Mononuclear cell (primary cell): Measurements from ENCODE around the gene NBL1. TPM values are rescaled to one million over a fixed set of nuclear protein-coding genes. Genes with fewer than 3 reads are reported as not detected.

Experiments used
- H3K27me3 ChIP-seq: 2 replicates; pipeline ENCODE4 v1.6.0; 2011; ENCODE audit warnings: low read length, control low read depth; ENCODE audit not compliant: insufficient read depth
- H3K4me1 ChIP-seq: 2 replicates; pipeline ENCODE4 v1.5.1; 2011; ENCODE audit warnings: mild to moderate bottlenecking, low read length, control low read depth; ENCODE audit not compliant: insufficient read depth
- H3K4me3 ChIP-seq: 2 replicates; pipeline ENCODE4 v1.5.1; 2011; ENCODE audit warnings: mild to moderate bottlenecking, low read length, moderate library complexity
- H3K9me3 ChIP-seq: 2 replicates; pipeline ENCODE4 v1.5.1; 2011; ENCODE audit warnings: low read depth, mild to moderate bottlenecking, control low read depth, low read length
- total RNA-seq: library from RNA; depleted of rRNA; stranded (reverse); fragments of >200 nt; gene quantifications from one replicate; pipeline ENCODE4 v1.2.3, GENCODE V29; 2012

NBL1 gene
- total RNA-seq, 1 donor: 5.7 TPM

- peaks cover 12% of the 10 kb centered on the region for H3K4me1 ChIP-seq
- H3K9me3 ChIP-seq: no peaks in the 10 kb centered on the region
Observed at GRCh38 chr1:19648239-19648638, 4.1 kb downstream of the NBL1 start.

GRCh38 chr1:19648689-19649088 is 4.6 kb downstream of the NBL1 start:
- Histone ChIP-seq H3K4me1 (peaks cover 9% of the 10 kb centered on the region), H3K27me3 (peaks cover 25% of the 10 kb centered on the region), H3K9me3 (no peaks in the 10 kb centered on the region), H3K4me3 (no peak overlapping the region)

More at GRCh38 chr1:19648239-19648638, 4.1 kb downstream of the NBL1 start:
- Histone ChIP-seq H3K27me3 (peaks cover 30% of the 10 kb centered on the region), H3K4me3 (no peak overlapping the region)

DNA sequence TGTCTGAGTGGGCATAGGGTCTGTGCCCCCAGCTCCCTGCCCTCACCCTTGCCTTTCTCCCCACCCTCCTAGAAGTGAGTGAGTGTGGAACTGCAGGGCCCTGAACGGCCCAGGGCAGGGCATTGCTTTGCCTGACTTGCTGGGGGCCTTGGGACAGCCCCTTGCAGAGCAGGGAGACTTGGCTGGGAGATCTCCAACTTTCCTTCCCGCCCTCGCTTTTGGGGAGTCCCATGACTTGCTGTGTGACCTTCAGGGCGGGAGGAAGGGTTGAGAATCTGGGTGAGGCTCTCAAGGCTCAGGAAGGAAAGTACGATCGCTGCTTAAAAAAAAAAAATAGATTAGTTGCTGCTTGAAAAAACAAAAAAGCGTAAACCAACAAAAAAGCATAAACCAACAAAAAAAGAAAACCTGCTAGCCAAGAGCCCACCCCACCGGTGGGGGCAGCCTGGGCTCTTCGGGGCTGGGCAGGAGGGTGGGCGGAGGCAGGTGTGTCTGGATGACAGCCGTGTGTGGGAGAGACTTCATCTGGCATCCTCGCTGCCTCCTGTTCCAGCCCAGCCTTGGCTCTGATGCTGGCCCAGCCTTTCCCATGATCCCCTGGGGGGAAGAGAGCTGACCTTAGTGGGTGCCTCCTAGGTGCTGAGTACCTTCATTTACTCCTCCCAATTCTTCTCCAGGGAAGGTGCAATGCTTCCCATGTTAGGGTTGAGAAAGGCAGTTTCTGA is 6.5 kb downstream of the NBL1 start:
- Histone ChIP-seq H3K27me3 (peaks cover 16% of the 10 kb centered on the region), H3K4me1 (no peaks in the 10 kb centered on the region), H3K9me3 (no peaks in the 10 kb centered on the region), H3K4me3 (no peak overlapping the region)

GRCh38 chr1:19651141-19651737 is 7.1 kb downstream of the NBL1 start:
- Histone ChIP-seq H3K4me1 (no peaks in the 10 kb centered on the region), H3K27me3 (peaks cover 10% of the 10 kb centered on the region), H3K9me3 (no peaks in the 10 kb centered on the region), H3K4me3 (no peak overlapping the region)

DNA sequence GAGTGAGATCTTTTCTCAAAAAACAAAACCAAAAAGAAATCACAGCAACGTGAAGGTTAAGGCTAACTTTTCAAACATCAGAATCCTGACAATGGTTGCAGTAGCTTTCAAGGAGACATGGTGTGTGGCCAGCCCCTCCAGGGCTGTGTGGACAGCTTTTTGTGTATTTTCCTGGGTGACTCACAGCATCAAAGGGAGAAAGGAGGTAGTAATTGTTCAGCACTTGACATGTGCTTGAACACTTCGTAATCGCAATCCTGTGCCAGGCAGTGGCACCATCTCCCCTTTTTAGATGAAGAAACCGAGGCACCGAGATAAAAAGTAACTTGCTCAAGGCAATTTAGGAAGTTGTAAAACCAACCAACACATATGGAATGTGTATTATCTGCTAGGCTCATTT is 10.3 kb downstream of the NBL1 start:
- Histone ChIP-seq H3K27me3 (no peaks in the 10 kb centered on the region), H3K4me3 (no peak overlapping the region), H3K4me1 (no peaks in the 10 kb centered on the region), H3K9me3 (no peaks in the 10 kb centered on the region)

DNA sequence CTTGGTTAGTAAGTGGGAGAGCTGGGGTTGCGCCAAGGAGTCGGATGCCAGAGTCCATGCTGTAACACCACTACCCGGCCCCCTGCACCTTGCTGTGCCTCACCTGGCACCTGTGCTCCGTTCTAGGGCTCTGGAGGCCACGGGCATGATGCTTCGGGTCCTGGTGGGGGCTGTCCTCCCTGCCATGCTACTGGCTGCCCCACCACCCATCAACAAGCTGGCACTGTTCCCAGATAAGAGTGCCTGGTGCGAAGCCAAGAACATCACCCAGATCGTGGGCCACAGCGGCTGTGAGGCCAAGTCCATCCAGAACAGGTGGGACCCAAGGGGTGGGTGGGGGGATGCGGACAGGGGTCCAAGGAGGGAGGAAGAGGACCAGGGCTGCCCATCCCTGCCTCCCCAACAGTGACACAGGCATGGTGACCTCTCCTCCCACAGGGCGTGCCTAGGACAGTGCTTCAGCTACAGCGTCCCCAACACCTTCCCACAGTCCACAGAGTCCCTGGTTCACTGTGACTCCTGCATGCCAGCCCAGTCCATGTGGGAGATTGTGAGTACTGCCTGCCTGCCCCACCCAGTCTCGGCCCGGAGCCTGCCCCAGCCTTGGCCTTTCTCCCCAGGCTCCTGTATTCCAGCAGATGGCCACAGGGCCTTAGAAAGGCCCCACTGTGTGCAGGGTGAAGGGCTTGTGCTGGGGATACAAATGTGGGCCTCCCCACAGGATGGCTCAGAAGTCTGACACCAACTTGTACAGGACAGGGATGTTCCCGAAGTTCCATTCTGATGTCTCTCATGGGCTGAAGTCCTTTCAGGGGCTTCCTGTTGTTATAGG is 11.0 kb downstream of the NBL1 start:
- no peaks in the 10 kb centered on the region for H3K9me3 ChIP-seq
- H3K27me3 ChIP-seq: no peaks in the 10 kb centered on the region
- peaks cover 4% of the 10 kb centered on the region for H3K4me1 ChIP-seq
- no peak overlapping the region for H3K4me3 ChIP-seq

DNA sequence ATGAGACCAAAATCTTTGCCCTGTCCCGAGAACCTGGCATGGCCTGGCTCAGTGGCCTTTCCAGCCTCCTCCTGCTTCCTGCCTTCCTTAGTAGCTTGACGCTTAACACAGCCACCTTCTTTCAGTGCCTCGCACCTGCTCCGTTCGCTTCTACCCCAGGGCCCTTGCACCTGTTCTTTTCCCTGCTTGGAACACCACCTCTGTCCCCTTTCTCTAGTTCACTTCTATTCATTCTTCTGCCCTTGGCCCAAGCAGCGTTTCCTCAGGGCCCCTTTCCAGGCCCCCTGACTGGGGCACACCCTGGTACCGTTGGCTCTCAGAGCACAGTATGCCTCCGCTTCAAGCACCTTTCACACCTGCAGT is 11.6 kb downstream of the NBL1 start:
- Histone ChIP-seq H3K27me3 (no peaks in the 10 kb centered on the region), H3K4me1 (peaks cover 4% of the 10 kb centered on the region), H3K4me3 (no peak overlapping the region), H3K9me3 (no peaks in the 10 kb centered on the region)

- no peak overlapping the region for H3K4me3 ChIP-seq
- peaks cover 4% of the 10 kb centered on the region for H3K4me1 ChIP-seq
- H3K27me3 ChIP-seq: no peaks in the 10 kb centered on the region
- no peaks in the 10 kb centered on the region for H3K9me3 ChIP-seq
Observed at GRCh38 chr1:19656134-19656779, 12.1 kb downstream of the NBL1 start.

GRCh38 chr1:19656780-19657466 is 12.8 kb downstream of the NBL1 start:
- peaks cover under 1% of the 10 kb centered on the region for H3K27me3 ChIP-seq

DNA sequence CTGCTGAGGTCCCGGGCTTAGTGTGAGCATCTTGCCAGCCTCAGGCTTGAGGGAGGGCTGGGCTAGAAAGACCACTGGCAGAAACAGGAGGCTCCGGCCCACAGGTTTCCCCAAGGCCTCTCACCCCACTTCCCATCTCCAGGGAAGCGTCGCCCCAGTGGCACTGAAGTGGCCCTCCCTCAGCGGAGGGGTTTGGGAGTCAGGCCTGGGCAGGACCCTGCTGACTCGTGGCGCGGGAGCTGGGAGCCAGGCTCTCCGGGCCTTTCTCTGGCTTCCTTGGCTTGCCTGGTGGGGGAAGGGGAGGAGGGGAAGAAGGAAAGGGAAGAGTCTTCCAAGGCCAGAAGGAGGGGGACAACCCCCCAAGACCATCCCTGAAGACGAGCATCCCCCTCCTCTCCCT is 13.4 kb downstream of the NBL1 start:
- no peak overlapping the region for H3K4me3 ChIP-seq
- peaks cover 4% of the 10 kb centered on the region for H3K4me1 ChIP-seq
- H3K9me3 ChIP-seq: no peaks in the 10 kb centered on the region
- peaks cover 5% of the 10 kb centered on the region for H3K27me3 ChIP-seq

More at GRCh38 chr1:19656780-19657466, 12.8 kb downstream of the NBL1 start:
- peaks cover 4% of the 10 kb centered on the region for H3K4me1 ChIP-seq
- no peaks in the 10 kb centered on the region for H3K9me3 ChIP-seq
- H3K4me3 ChIP-seq: no peak overlapping the region

DNA sequence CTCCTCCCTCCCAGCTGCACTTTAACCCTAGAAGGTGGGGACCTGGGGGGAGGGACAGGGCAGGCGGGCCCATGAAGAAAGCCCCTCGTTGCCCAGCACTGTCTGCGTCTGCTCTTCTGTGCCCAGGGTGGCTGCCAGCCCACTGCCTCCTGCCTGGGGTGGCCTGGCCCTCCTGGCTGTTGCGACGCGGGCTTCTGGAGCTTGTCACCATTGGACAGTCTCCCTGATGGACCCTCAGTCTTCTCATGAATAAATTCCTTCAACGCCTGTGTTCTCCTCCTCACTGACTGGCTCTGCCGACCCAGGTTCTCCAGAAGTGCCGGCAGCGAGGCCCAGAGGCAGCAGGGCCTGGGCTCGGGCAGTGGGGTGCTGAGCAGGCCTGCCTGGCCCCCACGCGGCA is 14.1 kb downstream of the NBL1 start:
- Histone ChIP-seq H3K9me3 (no peaks in the 10 kb centered on the region), H3K27me3 (peaks cover 8% of the 10 kb centered on the region), H3K4me3 (no peak overlapping the region), H3K4me1 (peaks cover 4% of the 10 kb centered on the region)

- Histone ChIP-seq H3K27me3 (peaks cover 27% of the 10 kb centered on the region), H3K4me1 (peaks cover 4% of the 10 kb centered on the region), H3K4me3 (no peak overlapping the region), H3K9me3 (no peaks in the 10 kb centered on the region)
Observed at GRCh38 chr1:19661721-19662228, 17.7 kb downstream of the NBL1 start.

- Histone ChIP-seq H3K27me3 (peaks cover 27% of the 10 kb centered on the region), H3K4me3 (no peak overlapping the region), H3K9me3 (no peaks in the 10 kb centered on the region), H3K4me1 (peaks cover 4% of the 10 kb centered on the region)
Observed at GRCh38 chr1:19662313-19662712, 18.2 kb downstream of the NBL1 start.

- Histone ChIP-seq H3K4me3 (no peak within 1 kb of the TSS), H3K4me1 (peaks cover 2% of the 10 kb centered on the region), H3K27me3 (peaks cover 27% of the 10 kb centered on the region), H3K9me3 (no peaks in the 10 kb centered on the region)
Observed at GRCh38 chr1:19664453-19665185, 20.5 kb downstream of the NBL1 start, which contains the start of gene HTR6. Gene HTR6, plus strand, starts transcription at chr1:19664875. Its CDS starts 879 bp downstream, at chr1:19665754.
